ENCODE results near the gene CFTR. TPM values are rescaled to one million over a fixed set of nuclear protein-coding genes. Genes with fewer than 3 reads are reported as not detected.

The CFTR gene
- total and polyA plus RNA-seq, 10 of the 15 experiments (the other 5 are each of a cell fraction or from before 2014, with no cell fraction given), result 0.02 to 2.3 (median 0.21) TPM; not detected in 1

DNA sequence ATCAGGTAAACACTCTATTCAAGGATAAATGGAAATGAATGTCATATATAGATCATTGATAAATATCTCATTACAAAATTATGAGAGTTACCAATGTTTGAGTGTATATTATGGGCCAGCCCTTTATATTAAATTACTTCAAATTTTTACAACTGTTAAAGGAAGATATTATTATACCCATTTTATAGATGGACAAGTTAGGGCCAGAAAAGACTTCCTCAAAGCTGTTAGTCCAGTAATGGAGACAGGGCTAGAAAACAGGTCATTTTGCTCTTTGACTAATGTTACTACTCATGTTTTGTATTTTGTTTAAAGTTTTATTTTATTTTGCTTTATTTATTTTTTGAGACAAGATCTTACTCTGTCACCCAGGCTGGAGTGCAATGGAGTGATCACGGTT is 101.6 kb downstream of the CFTR start (continued):
- TF ChIP-seq, protein P1, sequence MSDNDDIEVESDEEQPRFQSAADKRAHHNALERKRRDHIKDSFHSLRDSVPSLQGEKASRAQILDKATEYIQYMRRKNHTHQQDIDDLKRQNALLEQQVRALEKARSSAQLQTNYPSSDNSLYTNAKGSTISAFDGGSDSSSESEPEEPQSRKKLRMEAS (IDR thresholded peaks at IDR 0.05; ENCODE audit: low read depth, low read length), result no peak
- TF ChIP-seq, protein P2, sequence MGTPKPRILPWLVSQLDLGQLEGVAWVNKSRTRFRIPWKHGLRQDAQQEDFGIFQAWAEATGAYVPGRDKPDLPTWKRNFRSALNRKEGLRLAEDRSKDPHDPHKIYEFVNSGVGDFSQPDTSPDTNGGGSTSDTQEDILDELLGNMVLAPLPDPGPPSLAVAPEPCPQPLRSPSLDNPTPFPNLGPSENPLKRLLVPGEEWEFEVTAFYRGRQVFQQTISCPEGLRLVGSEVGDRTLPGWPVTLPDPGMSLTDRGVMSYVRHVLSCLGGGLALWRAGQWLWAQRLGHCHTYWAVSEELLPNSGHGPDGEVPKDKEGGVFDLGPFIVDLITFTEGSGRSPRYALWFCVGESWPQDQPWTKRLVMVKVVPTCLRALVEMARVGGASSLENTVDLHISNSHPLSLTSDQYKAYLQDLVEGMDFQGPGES (IDR thresholded peaks at IDR 0.05), result no peak
- TF ChIP-seq CBFB (IDR thresholded peaks at IDR 0.05; ENCODE audit: low read depth), result no peak
- TF ChIP-seq CHD4 (IDR thresholded peaks at IDR 0.05), result no peak
- TF ChIP-seq NFIC (IDR thresholded peaks at IDR 0.05; ENCODE audit: low read depth, low read length), result no peak
- TF ChIP-seq, protein P3, sequence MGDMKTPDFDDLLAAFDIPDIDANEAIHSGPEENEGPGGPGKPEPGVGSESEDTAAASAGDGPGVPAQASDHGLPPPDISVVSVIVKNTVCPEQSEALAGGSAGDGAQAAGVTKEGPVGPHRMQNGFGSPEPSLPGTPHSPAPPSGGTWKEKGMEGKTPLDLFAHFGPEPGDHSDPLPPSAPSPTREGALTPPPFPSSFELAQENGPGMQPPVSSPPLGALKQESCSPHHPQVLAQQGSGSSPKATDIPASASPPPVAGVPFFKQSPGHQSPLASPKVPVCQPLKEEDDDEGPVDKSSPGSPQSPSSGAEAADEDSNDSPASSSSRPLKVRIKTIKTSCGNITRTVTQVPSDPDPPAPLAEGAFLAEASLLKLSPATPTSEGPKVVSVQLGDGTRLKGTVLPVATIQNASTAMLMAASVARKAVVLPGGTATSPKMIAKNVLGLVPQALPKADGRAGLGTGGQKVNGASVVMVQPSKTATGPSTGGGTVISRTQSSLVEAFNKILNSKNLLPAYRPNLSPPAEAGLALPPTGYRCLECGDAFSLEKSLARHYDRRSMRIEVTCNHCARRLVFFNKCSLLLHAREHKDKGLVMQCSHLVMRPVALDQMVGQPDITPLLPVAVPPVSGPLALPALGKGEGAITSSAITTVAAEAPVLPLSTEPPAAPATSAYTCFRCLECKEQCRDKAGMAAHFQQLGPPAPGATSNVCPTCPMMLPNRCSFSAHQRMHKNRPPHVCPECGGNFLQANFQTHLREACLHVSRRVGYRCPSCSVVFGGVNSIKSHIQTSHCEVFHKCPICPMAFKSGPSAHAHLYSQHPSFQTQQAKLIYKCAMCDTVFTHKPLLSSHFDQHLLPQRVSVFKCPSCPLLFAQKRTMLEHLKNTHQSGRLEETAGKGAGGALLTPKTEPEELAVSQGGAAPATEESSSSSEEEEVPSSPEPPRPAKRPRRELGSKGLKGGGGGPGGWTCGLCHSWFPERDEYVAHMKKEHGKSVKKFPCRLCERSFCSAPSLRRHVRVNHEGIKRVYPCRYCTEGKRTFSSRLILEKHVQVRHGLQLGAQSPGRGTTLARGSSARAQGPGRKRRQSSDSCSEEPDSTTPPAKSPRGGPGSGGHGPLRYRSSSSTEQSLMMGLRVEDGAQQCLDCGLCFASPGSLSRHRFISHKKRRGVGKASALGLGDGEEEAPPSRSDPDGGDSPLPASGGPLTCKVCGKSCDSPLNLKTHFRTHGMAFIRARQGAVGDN (IDR thresholded peaks at IDR 0.05), result no peak
- TF ChIP-seq, protein P4, sequence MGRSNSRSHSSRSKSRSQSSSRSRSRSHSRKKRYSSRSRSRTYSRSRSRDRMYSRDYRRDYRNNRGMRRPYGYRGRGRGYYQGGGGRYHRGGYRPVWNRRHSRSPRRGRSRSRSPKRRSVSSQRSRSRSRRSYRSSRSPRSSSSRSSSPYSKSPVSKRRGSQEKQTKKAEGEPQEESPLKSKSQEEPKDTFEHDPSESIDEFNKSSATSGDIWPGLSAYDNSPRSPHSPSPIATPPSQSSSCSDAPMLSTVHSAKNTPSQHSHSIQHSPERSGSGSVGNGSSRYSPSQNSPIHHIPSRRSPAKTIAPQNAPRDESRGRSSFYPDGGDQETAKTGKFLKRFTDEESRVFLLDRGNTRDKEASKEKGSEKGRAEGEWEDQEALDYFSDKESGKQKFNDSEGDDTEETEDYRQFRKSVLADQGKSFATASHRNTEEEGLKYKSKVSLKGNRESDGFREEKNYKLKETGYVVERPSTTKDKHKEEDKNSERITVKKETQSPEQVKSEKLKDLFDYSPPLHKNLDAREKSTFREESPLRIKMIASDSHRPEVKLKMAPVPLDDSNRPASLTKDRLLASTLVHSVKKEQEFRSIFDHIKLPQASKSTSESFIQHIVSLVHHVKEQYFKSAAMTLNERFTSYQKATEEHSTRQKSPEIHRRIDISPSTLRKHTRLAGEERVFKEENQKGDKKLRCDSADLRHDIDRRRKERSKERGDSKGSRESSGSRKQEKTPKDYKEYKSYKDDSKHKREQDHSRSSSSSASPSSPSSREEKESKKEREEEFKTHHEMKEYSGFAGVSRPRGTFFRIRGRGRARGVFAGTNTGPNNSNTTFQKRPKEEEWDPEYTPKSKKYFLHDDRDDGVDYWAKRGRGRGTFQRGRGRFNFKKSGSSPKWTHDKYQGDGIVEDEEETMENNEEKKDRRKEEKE (IDR thresholded peaks at IDR 0.05), result no peak
- TF ChIP-seq ZZZ3 (IDR thresholded peaks at IDR 0.05; ENCODE audit: control insufficient read depth, insufficient read length, low read depth), result no peak
- TF ChIP-seq MYB (IDR thresholded peaks at IDR 0.05; ENCODE audit: borderline replicate concordance, low read depth, low read length), result no peak

All from GM12878 (cell line).